A549 (cell line): ENCODE results near the gene MAP6. TPM values are rescaled to one million over a fixed set of nuclear protein-coding genes. Genes with fewer than 3 reads are reported as not detected.
"Not testable (repeated sequence)": the region's sequence is repeated elsewhere in the genome, so short reads cannot be mapped to it uniquely, and the experiment has no call there.

Source experiments
- ATAC-seq, 2 experiments: fragments of 200-7000 bp in 1 of 2; fragments of >200 bp in 1 of 2; cut with Nextera tagmentation in 1 of 2; cut with Tn5 transposase in 1 of 2; 3 replicates each; pipeline versions ENCODE4 v1.8.0 to v1.9.1; 2018 to 2020; ENCODE audit warnings: mild to moderate bottlenecking in 1 of 2, moderate library complexity in 1 of 2
- CTCF ChIA-PET: fragments of 300-600 bp; sonication (Branson Sonifier 250); formaldehyde crosslinking; extraction: SDS; loops from one replicate; lab custom pipeline; 2021; ENCODE audit warnings: antibody characterized with exemption, inconsistent platforms; lab: Yijun Ruan, JAX
- POLR2A ChIA-PET: fragments of 350-600 bp; formaldehyde crosslinking; extraction: SDS; loops from one replicate; lab custom pipeline; 2021; ENCODE audit warnings: antibody characterized with exemption, inconsistent platforms; lab: Yijun Ruan, JAX
- DNase-seq, 2 experiments: peaks; one replicate each; pipeline versions ENCODE4 v3.0.0 to v3.0.0-alpha.2; 2011 to 2016; ENCODE audit warnings: low read depth in 1 of 2, low spot score in 1 of 2
- FAIRE-seq: peaks from 2 replicates; lab custom pipeline; 2011; peaks lifted over from hg19 to GRCh38; lab: Jason Lieb, UNC
- H3K27ac ChIP-seq, 2 experiments: fragments of >200 bp; sonication (Bioruptor Twin); formaldehyde crosslinking; 3 replicates each; pipeline ENCODE4 v1.5.1; 2016 to 2017
- H3K4me1 ChIP-seq: fragments of >200 bp; sonication (Bioruptor Twin); formaldehyde crosslinking; 3 replicates; pipeline ENCODE4 v1.6.1; 2016
- H3K4me2 ChIP-seq: fragments of >200 bp; sonication (Bioruptor Twin); formaldehyde crosslinking; 3 replicates; pipeline ENCODE4 v1.6.1; 2016
- H3K4me3 ChIP-seq: fragments of >200 bp; sonication (Bioruptor Twin); formaldehyde crosslinking; 3 replicates; pipeline ENCODE4 v1.5.1; 2016
- H3K9me3 ChIP-seq: fragments of >200 bp; sonication (Bioruptor Twin); formaldehyde crosslinking; 3 replicates; pipeline ENCODE4 v1.6.1; 2016
- ATOH8 ChIP-seq: fragments of 250-450 bp; sonication (Bioruptor Pico); IDR thresholded peaks from 2 replicates; pipeline ENCODE4 v1.5.0; 2020; ENCODE audit warnings: low read depth, mild to moderate bottlenecking, moderate library complexity
- CHD2 ChIP-seq: fragments of 150-350 bp; IDR thresholded peaks from 2 replicates; pipeline ENCODE4 v1.6.1; 2014; ENCODE audit warnings: low read length; ENCODE audit not compliant: partially characterized antibody
- CTCF ChIP-seq: fragments of >200 bp; sonication (Bioruptor Twin); formaldehyde crosslinking; IDR thresholded peaks from 3 replicates; pipeline ENCODE4 v1.5.1; 2016
- E2F6 ChIP-seq: IDR thresholded peaks from 2 replicates; pipeline ENCODE4 v1.6.1; 2012; ENCODE audit warnings: low read depth, borderline replicate concordance
- EHMT2 ChIP-seq: fragments of 200-600 bp; sonication (generic); IDR thresholded peaks from 2 replicates; pipeline ENCODE4 v1.6.1; 2016; ENCODE audit warnings: antibody characterized with exemption, low read depth, mild to moderate bottlenecking, moderate library complexity
- ELK1 ChIP-seq: fragments of 150-350 bp; IDR thresholded peaks from 2 replicates; pipeline ENCODE4 v1.6.1; 2014; ENCODE audit warnings: low read depth, mild to moderate bottlenecking, low read length
- ESRRA ChIP-seq: fragments of 150-350 bp; IDR thresholded peaks from 2 replicates; pipeline ENCODE4 v1.6.1; 2014; ENCODE audit warnings: mild to moderate bottlenecking, low read length, borderline replicate concordance
- HEYL ChIP-seq: fragments of 250-450 bp; sonication (Bioruptor Pico); IDR thresholded peaks from 2 replicates; pipeline ENCODE4 v1.8.0; 2021; ENCODE audit warnings: mild to moderate bottlenecking, moderate library complexity
- HOXA7 ChIP-seq: fragments of 250-450 bp; sonication (Bioruptor Pico); IDR thresholded peaks from 2 replicates; pipeline ENCODE4 v1.5.0; 2020; ENCODE audit warnings: mild to moderate bottlenecking, moderate library complexity
- HOXB13 ChIP-seq: fragments of 250-450 bp; sonication (Bioruptor Pico); IDR thresholded peaks from 2 replicates; pipeline ENCODE4 v1.5.0; 2020; ENCODE audit warnings: low read depth, mild to moderate bottlenecking, moderate library complexity
- HOXB5 ChIP-seq: fragments of 250-450 bp; sonication (Bioruptor Pico); IDR thresholded peaks from 2 replicates; pipeline ENCODE4 v1.5.0; 2020; ENCODE audit warnings: mild to moderate bottlenecking, moderate library complexity
- JUNB ChIP-seq: fragments of >200 bp; sonication (Bioruptor Twin); formaldehyde crosslinking; IDR thresholded peaks from 2 replicates; pipeline ENCODE4 v1.6.1; 2016
- KDM5A ChIP-seq: fragments of 200-600 bp; sonication (generic); IDR thresholded peaks from 2 replicates; pipeline ENCODE4 v1.6.1; 2016; ENCODE audit warnings: antibody characterized with exemption, mild to moderate bottlenecking
- MAFK ChIP-seq: fragments of 450-650 bp; IDR thresholded peaks from 2 replicates; pipeline ENCODE4 v1.6.1; 2014; ENCODE audit not compliant: partially characterized antibody
- MAX ChIP-seq: IDR thresholded peaks from 2 replicates; pipeline ENCODE4 v1.6.1; 2012
- MAZ ChIP-seq: fragments of 150-350 bp; IDR thresholded peaks from 2 replicates; pipeline ENCODE4 v1.6.1; 2014; ENCODE audit warnings: antibody characterized with exemption, low read depth, low read length, borderline replicate concordance
- MYC ChIP-seq: IDR thresholded peaks from 2 replicates; pipeline ENCODE4 v1.6.1; 2012; ENCODE audit warnings: mild to moderate bottlenecking, inconsistent platforms, low read length, improper control_type of control experiment, borderline replicate concordance
- PHF8 ChIP-seq: fragments of 200-600 bp; sonication (generic); IDR thresholded peaks from 2 replicates; pipeline ENCODE4 v1.6.1; 2016; ENCODE audit warnings: low read depth, mild to moderate bottlenecking, antibody characterized with exemption, moderate library complexity, borderline replicate concordance
- POLR2A ChIP-seq: IDR thresholded peaks from 2 replicates; pipeline ENCODE4 v1.6.1; 2012; ENCODE audit warnings: mild to moderate bottlenecking, low read length
- RAD21 ChIP-seq, 2 experiments: fragments of >200 bp in 1 of 2; sonication (Bioruptor Twin) in 1 of 2; formaldehyde crosslinking in 1 of 2; IDR thresholded peaks in 1 of 2; conservative IDR thresholded peaks in 1 of 2; 2 replicates in 1 of 2; 3 replicates in 1 of 2; pipeline ENCODE4 v1.6.1; 2012 to 2018; ENCODE audit warnings: inconsistent platforms in 1 of 2
- RCOR1 ChIP-seq: fragments of 150-350 bp; IDR thresholded peaks from 2 replicates; pipeline ENCODE4 v1.6.1; 2014; ENCODE audit warnings: antibody characterized with exemption, low read length, low read depth
- RFX5 ChIP-seq: fragments of 450-650 bp; IDR thresholded peaks from 2 replicates; pipeline ENCODE4 v1.7.1; 2014; ENCODE audit warnings: antibody characterized with exemption, mild to moderate bottlenecking, moderate library complexity
- SMC3 ChIP-seq: fragments of >200 bp; sonication (Bioruptor Twin); formaldehyde crosslinking; IDR thresholded peaks from 3 replicates; pipeline ENCODE4 v1.6.1; 2018; ENCODE audit warnings: inconsistent platforms
- SREBF2 ChIP-seq: fragments of 450-650 bp; IDR thresholded peaks from 2 replicates; pipeline ENCODE4 v1.6.1; 2014; ENCODE audit warnings: mild to moderate bottlenecking, moderate library complexity
- ZSCAN20 ChIP-seq: fragments of 250-450 bp; sonication (Bioruptor Pico); IDR thresholded peaks from 2 replicates; pipeline ENCODE4 v1.8.0; 2022; ENCODE audit warnings: mild to moderate bottlenecking, moderate library complexity
- WGBS: methylation state at CpG from one replicate; pipeline ENCODE4 v1.1.6; 2017; ENCODE audit errors: missing lambda C conversion rate; 5-methylcytosine and 5-hydroxymethylcytosine counted together
- polyA plus RNA-seq, 4 experiments: library from polyadenylated mRNA; depleted of rRNA in 3 of 4; stranded (reverse); fragments of >200 nt; fragmentation: RNase III in 1 of 4; extraction: RNeasy Plus Mini Kit Qiagen cat#74134 plus additional on column Dnase treatment in 1 of 4; gene quantifications; 2 replicates in 3 of 4; 3 replicates in 1 of 4; pipeline ENCODE4 v1.2.3, GENCODE V29; 2011 to 2017

The MAP6 gene
- polyA plus RNA-seq, 2 of the 4 experiments (the other 2 are of a cell fraction) = 1.1 to 2.1 TPM

- no peak overlapping the region for H3K27ac ChIP-seq
- no peak overlapping the region for H3K4me2 ChIP-seq
- ChIA-PET CTCF (interaction anchor here (0.6 to 1.5 kb wide), 3 partner anchors 10 to 39 kb away, joined by 4 to 5 read pairs (median 4); no protein-coding TSS in a partner anchor), POLR2A (no interaction called here)
- no peaks in the 10 kb centered on the region for H3K4me1 ChIP-seq
- TF ChIP-seq ZSCAN20 (CRISPR knock-in tag) (no peak), POLR2A (no peak), ESRRA (no peak), KDM5A (no peak), MAZ (no peak), RFX5 (no peak), HOXB13 (CRISPR knock-in tag) (no peak), PHF8 (no peak), ATOH8 (CRISPR knock-in tag) (no peak), MYC (no peak), ELK1 (no peak)
- WGBS = 71% methylated on average over 6 of the region's 6 CpGs
- H3K4me3 ChIP-seq = no peak overlapping the region
- no peak for FAIRE-seq
- no peaks in the 10 kb centered on the region for H3K9me3 ChIP-seq
- no peak for ATAC-seq
- DNase-seq = no peak
Observed at GRCh38 chr11:75588051-75588481, 80.8 kb downstream of the MAP6 start.

- 51% methylated on average over 3 of the region's 3 CpGs for WGBS
- CTCF ChIA-PET = interaction anchor here (0.7 to 2.7 kb wide), 5 partner anchors 9 to 120 kb away, joined by 3 to 21 read pairs (median 3); no protein-coding TSS in a partner anchor
- Histone ChIP-seq H3K4me1 (no peaks in the 10 kb centered on the region; the same call in 2 of the 3 replicates), H3K27ac (no peak overlapping the region)
- FAIRE-seq (no peak), DNase-seq (no peak)
- POLR2A ChIA-PET = no interaction called here
- TF ChIP-seq SMC3 (no peak), ESRRA (no peak), MYC (no peak), CHD2 (no peak)
- TF ChIP-seq, all 56 proteins: peak for 0
- Histone ChIP-seq H3K9me3 (no peaks in the 10 kb centered on the region), H3K4me2 (no peak overlapping the region), H3K4me3 (no peak overlapping the region)
- no peak for ATAC-seq
Observed at GRCh38 chr11:75586395-75586794, 82.4 kb downstream of the MAP6 start.

GRCh38 chr11:75585293-75585670 is 83.6 kb downstream of the MAP6 start:
- CTCF ChIA-PET = interaction anchor here (0.8 to 2.7 kb wide), 5 partner anchors 8 to 141 kb away, joined by 3 to 21 read pairs (median 3); no protein-coding TSS in a partner anchor
- H3K4me2 ChIP-seq = no peak overlapping the region
- H3K4me1 ChIP-seq = no peaks in the 10 kb centered on the region; the same call in 2 of the 3 replicates
- WGBS = 78% methylated on average over 6 of the region's 8 CpGs
- H3K4me3 ChIP-seq = no peak overlapping the region
- POLR2A ChIA-PET = no interaction called here
- DNase-seq (no peak), FAIRE-seq (no peak), ATAC-seq (no peak)
- no peak for TF ChIP-seq EHMT2
- TF ChIP-seq RCOR1 = no peak
- TF ChIP-seq CTCF = no peak
- TF ChIP-seq CHD2 = no peak
- no peak for TF ChIP-seq SREBF2
- TF ChIP-seq HOXB5 (CRISPR knock-in tag) = no peak
- TF ChIP-seq E2F6 = no peak
- no peak for TF ChIP-seq MAX
- no peak for TF ChIP-seq HOXA7 (CRISPR knock-in tag)
- TF ChIP-seq JUNB = no peak
- no peak for TF ChIP-seq MAFK
- TF ChIP-seq RAD21 (conservative IDR thresholded peaks at IDR 0.05 in 1 of 2, IDR thresholded peaks at IDR 0.05 in 1 of 2) = no peak
- no peak for TF ChIP-seq HEYL (CRISPR knock-in tag)
- TF ChIP-seq HOXB13 (CRISPR knock-in tag) = no peak
- no peak overlapping the region for H3K27ac ChIP-seq
- no peaks in the 10 kb centered on the region for H3K9me3 ChIP-seq

GRCh38 chr11:75584659-75585292 is 84.1 kb downstream of the MAP6 start:
- not testable (repeated sequence) for FAIRE-seq, DNase-seq, H3K4me3 ChIP-seq, H3K9me3 ChIP-seq, H3K27ac ChIP-seq, H3K4me1 ChIP-seq, H3K4me2 ChIP-seq, ATAC-seq
- 80% methylated on average over 12 of the region's 12 CpGs for WGBS
- ChIA-PET CTCF (interaction anchor here (0.7 to 3.0 kb wide), 6 partner anchors 8 to 72 kb away, joined by 3 to 21 read pairs (median 4); no protein-coding TSS in a partner anchor), POLR2A (interaction anchor here (2.2 kb wide), 1 partner anchor 23 kb away, joined by 9 read pairs; the partner anchor contains the start of gene SERPINH1)
